GM10266 (cell line): ENCODE measurements around the gene KCTD1.

Experiments
- DNase-seq: peaks from one replicate; pipeline ENCODE4 v3.0.0; 2012; ENCODE audit errors: extremely low spot score
- TF ChIP-seq, protein P1 (sequence below): IDR thresholded peaks from 2 replicates; pipeline ENCODE4 v1.5.1; 2012; ENCODE audit warnings: mild to moderate bottlenecking, low read depth; ENCODE audit not compliant: control insufficient read depth, insufficient read depth; ENCODE audit errors: missing control alignments

KCTD1 gene

GRCh38 chr18:26504831-26505230, 43.5 kb downstream of the KCTD1 start:
- DNase-seq, result no peak
- TF ChIP-seq, protein P1, sequence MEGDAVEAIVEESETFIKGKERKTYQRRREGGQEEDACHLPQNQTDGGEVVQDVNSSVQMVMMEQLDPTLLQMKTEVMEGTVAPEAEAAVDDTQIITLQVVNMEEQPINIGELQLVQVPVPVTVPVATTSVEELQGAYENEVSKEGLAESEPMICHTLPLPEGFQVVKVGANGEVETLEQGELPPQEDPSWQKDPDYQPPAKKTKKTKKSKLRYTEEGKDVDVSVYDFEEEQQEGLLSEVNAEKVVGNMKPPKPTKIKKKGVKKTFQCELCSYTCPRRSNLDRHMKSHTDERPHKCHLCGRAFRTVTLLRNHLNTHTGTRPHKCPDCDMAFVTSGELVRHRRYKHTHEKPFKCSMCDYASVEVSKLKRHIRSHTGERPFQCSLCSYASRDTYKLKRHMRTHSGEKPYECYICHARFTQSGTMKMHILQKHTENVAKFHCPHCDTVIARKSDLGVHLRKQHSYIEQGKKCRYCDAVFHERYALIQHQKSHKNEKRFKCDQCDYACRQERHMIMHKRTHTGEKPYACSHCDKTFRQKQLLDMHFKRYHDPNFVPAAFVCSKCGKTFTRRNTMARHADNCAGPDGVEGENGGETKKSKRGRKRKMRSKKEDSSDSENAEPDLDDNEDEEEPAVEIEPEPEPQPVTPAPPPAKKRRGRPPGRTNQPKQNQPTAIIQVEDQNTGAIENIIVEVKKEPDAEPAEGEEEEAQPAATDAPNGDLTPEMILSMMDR, result no peak

DNA sequence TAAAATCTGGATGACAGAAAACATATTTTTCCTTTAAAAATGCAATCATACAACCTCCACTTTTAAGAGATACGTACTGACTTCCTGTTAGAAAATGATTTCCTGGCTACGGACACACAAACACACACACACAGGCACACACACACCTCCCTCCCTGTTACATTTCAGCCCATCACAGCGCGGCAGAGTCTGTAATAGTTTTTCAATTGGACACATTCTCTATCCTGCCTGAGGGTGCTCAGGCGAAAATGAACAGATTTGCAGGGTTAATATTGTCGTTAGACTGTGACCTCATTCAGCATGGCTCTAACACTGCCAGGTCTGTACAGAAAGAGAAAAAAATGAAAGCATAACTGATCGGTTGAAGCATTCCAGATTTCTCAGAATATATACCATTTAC, 45.0 kb downstream of the KCTD1 start:
- DNase-seq, result no peak
- TF ChIP-seq, protein P1, result no peak

- TF ChIP-seq, protein P1, result no peak
- DNase-seq, result no peak
Observed at GRCh38 chr18:26502823-26503222, 45.5 kb downstream of the KCTD1 start.

- DNase-seq, result no peak
- TF ChIP-seq, protein P1, result no peak
Observed at GRCh38 chr18:26497866-26498265, 50.5 kb downstream of the KCTD1 start.

GRCh38 chr18:26496528-26496927, 51.8 kb downstream of the KCTD1 start:
- DNase-seq, result no peak
- TF ChIP-seq, protein P1, result no peak

- TF ChIP-seq, protein P1, result no peak
- DNase-seq, result no peak
Observed at GRCh38 chr18:26495287-26495686, 53.1 kb downstream of the KCTD1 start.

- TF ChIP-seq, protein P1, result no peak
- no peak for DNase-seq
Observed at GRCh38 chr18:26493021-26493420, 55.3 kb downstream of the KCTD1 start.
